A549 (cell line): ENCODE results near the gene RNF10.
"Not testable (repeated sequence)": the region's sequence is repeated elsewhere in the genome, so short reads cannot be mapped to it uniquely, and the experiment has no call there.

Source experiments
- CHD2 ChIP-seq: fragments of 150-350 bp; IDR thresholded peaks from 2 replicates; pipeline ENCODE4 v1.6.1; 2014; ENCODE audit warnings: low read length; ENCODE audit not compliant: partially characterized antibody
- CTCF ChIP-seq: fragments of >200 bp; sonication (Bioruptor Twin); formaldehyde crosslinking; IDR thresholded peaks from 3 replicates; pipeline ENCODE4 v1.5.1; 2016
- MAX ChIP-seq: IDR thresholded peaks from 2 replicates; pipeline ENCODE4 v1.6.1; 2012
- PHF8 ChIP-seq: fragments of 200-600 bp; sonication (generic); IDR thresholded peaks from 2 replicates; pipeline ENCODE4 v1.6.1; 2016; ENCODE audit warnings: low read depth, mild to moderate bottlenecking, antibody characterized with exemption, moderate library complexity, borderline replicate concordance
- POLR2A ChIP-seq: IDR thresholded peaks from 2 replicates; pipeline ENCODE4 v1.6.1; 2012; ENCODE audit warnings: mild to moderate bottlenecking, low read length
- RAD21 ChIP-seq, 2 experiments: fragments of >200 bp in 1 of 2; sonication (Bioruptor Twin) in 1 of 2; formaldehyde crosslinking in 1 of 2; IDR thresholded peaks in 1 of 2; conservative IDR thresholded peaks in 1 of 2; 2 replicates in 1 of 2; 3 replicates in 1 of 2; pipeline ENCODE4 v1.6.1; 2012 to 2018; ENCODE audit warnings: inconsistent platforms in 1 of 2
- RFX5 ChIP-seq: fragments of 450-650 bp; IDR thresholded peaks from 2 replicates; pipeline ENCODE4 v1.7.1; 2014; ENCODE audit warnings: antibody characterized with exemption, mild to moderate bottlenecking, moderate library complexity

GRCh38 chr12:120602416-120602815 is 68.3 kb downstream of the RNF10 start:
- not testable (repeated sequence) for TF ChIP-seq RAD21 (conservative IDR thresholded peaks at IDR 0.05 in 1 of 2, IDR thresholded peaks at IDR 0.05 in 1 of 2); CTCF; POLR2A; CHD2; RFX5; MAX; PHF8
